Mucosa of descending colon (tissue), 3 donors: ENCODE measurements around the gene CGNL1. TPM values are rescaled to one million over a fixed set of nuclear protein-coding genes. Genes with fewer than 3 reads are reported as not detected.

ENCODE experiments used
- ATAC-seq: fragments of 200-7000 bp; cut with Tn5 transposase; one replicate; pipeline ENCODE4 v1.9.1; 2020; ENCODE audit warnings: mild to moderate bottlenecking, moderate library complexity
- DNase-seq, 3 donors: peaks; one replicate each; pipeline ENCODE4 v3.0.0-alpha.2; 2020
- H3K36me3 ChIP-seq: fragments of 200-600 bp; one replicate; pipeline ENCODE4 v1.8.0; 2021; ENCODE audit warnings: low read depth, mild to moderate bottlenecking
- H3K4me1 ChIP-seq: fragments of 200-600 bp; one replicate; pipeline ENCODE4 v1.8.0; 2021; ENCODE audit warnings: low read depth, mild to moderate bottlenecking
- H3K4me3 ChIP-seq: fragments of 200-600 bp; one replicate; pipeline ENCODE4 v1.8.0; 2021; ENCODE audit warnings: mild to moderate bottlenecking
- H3K9me3 ChIP-seq: fragments of 200-600 bp; one replicate; pipeline ENCODE4 v1.8.0; 2021; ENCODE audit warnings: mild to moderate bottlenecking
- intact Hi-C, 2 donors: fragments of 100-400 bp; cut with DNase I in 1 of 2; cut with micrococcal nuclease in 1 of 2; formaldehyde crosslinking; loops; one replicate each; pipeline versions ENCODE4 v1.11.0 to v1.11.1; 2022; cut with DNase I, micrococcal nuclease
- total RNA-seq, 3 donors: library from RNA; stranded (reverse); fragmentation: NEBNext Ultra II Directional in 2 of 3; extraction: Animal tissue kit (Norgen Biotek cat#: 25700) in 2 of 3; gene quantifications; one replicate each; pipeline versions ENCODE4 v1.2.1 to v1.2.4, GENCODE V29; 2021 to 2023
- TF ChIP-seq, protein P1 (sequence below): fragments of 200-600 bp; IDR thresholded peaks from one replicate; pipeline ENCODE4 v1.8.0; 2022; ENCODE audit warnings: antibody characterized with exemption, mild to moderate bottlenecking
- donor health status: DM: no; HTN: no; CAD: no; lungs with moderate emphysema.
- donor health status: DM: no; HTN: no; CAD: no.
- donor health status: DM: no; HTN: yes; CAD: no.

The CGNL1 gene
- total RNA-seq, 3 donors from 2014 or later: 3.3 to 4.5 (median 3.9) TPM

- intact Hi-C loops: no loop called here
- no peak overlapping the region for H3K4me3 ChIP-seq
- peaks cover 3% of the 10 kb centered on the region for H3K4me1 ChIP-seq
- H3K36me3 ChIP-seq: no peaks in the 10 kb centered on the region
- TF ChIP-seq, protein P1, sequence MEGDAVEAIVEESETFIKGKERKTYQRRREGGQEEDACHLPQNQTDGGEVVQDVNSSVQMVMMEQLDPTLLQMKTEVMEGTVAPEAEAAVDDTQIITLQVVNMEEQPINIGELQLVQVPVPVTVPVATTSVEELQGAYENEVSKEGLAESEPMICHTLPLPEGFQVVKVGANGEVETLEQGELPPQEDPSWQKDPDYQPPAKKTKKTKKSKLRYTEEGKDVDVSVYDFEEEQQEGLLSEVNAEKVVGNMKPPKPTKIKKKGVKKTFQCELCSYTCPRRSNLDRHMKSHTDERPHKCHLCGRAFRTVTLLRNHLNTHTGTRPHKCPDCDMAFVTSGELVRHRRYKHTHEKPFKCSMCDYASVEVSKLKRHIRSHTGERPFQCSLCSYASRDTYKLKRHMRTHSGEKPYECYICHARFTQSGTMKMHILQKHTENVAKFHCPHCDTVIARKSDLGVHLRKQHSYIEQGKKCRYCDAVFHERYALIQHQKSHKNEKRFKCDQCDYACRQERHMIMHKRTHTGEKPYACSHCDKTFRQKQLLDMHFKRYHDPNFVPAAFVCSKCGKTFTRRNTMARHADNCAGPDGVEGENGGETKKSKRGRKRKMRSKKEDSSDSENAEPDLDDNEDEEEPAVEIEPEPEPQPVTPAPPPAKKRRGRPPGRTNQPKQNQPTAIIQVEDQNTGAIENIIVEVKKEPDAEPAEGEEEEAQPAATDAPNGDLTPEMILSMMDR: no peak
- H3K9me3 ChIP-seq: no peaks in the 10 kb centered on the region
- DNase-seq (no peak), ATAC-seq (no peak)
Measured at GRCh38 chr15:57517030-57517671, 140.8 kb downstream of the CGNL1 start.

DNA sequence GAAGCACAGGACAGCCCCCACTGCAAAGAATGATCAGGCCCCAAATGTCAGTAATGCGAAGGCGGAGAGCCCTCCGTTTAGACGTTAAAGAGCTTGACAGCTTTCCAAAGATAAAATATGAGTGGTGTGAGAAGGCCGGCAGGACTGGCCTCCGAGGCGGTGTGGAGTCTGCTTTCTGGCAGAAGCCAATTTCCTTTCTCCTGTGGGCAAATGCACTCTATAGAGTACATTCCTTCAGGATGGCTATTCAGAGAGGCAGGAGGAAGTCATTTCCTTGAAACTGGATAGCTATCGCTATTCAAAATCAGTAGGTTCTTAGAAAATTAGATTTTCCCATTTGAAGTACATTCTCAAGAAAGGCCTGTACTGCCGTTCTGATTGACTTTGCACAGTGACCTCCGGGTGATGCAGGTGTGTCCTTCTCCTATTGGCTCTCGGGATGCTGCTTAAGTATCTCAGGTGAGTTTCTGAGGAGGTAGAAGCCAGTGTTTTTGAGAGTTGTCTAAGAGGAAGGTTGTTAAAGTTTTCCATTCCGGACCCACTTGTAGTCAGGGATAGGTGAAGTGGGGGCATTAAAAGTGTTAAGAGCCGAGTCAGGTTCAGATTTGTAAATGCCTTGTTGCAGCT lies 142.6 kb downstream of the CGNL1 start:
- Histone ChIP-seq H3K36me3 (no peaks in the 10 kb centered on the region), H3K4me3 (no peak overlapping the region), H3K4me1 (peaks cover 3% of the 10 kb centered on the region), H3K9me3 (no peaks in the 10 kb centered on the region)
- intact Hi-C loops: no loop called here
- no peak for ATAC-seq
- TF ChIP-seq, protein P1: no peak
- no peak for DNase-seq

DNA sequence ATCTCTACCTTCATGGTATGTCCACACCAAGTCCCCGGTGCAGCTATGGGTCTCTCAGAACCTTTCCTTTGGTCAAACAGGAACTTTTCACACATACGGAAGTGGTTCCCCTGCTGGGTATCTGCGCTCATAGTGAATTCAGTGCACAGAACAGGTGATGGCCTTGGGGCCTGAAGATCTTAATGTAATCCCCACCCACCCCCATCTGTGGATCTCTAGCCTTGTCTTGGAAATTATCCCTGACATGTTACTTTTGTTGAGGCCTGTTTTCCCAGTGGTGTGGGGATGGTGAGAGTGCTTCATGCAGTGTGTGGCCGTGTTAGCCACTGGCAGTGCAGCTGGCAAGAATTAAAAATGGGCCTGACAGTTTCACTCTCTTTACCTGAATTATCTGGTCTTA lies 143.5 kb downstream of the CGNL1 start:
- Histone ChIP-seq H3K9me3 (no peaks in the 10 kb centered on the region), H3K4me3 (no peak overlapping the region), H3K4me1 (peaks cover 3% of the 10 kb centered on the region), H3K36me3 (no peaks in the 10 kb centered on the region)
- TF ChIP-seq, protein P1: no peak
- ATAC-seq: no peak
- intact Hi-C loops: no loop called here
- no peak for DNase-seq

DNA sequence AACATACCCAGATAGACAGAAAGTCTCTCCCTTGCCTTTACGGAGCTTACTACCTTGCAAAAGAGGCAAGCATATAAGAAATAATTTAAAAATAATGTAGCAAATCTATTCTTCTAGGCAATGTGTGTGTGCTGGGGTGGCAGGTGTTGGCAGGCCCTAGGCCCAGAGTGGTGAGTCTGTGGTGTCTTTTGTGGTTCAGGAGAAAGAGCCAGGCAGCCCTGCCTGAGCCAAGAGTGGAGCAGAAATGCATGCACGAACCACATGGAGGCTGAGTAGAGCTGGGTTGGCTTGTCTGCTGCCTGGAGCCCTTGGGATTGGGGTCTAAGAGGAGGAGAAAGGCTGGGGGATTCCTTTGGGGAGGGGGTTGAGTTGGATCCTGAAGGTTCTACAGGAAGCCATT lies 145.2 kb downstream of the CGNL1 start:
- Histone ChIP-seq H3K36me3 (no peaks in the 10 kb centered on the region), H3K9me3 (no peaks in the 10 kb centered on the region), H3K4me1 (peaks cover under 1% of the 10 kb centered on the region), H3K4me3 (no peak overlapping the region)
- DNase-seq (no peak), ATAC-seq (no peak)
- intact Hi-C loops: no loop called here
- TF ChIP-seq, protein P1: no peak

- no peak for DNase-seq
- intact Hi-C loops: no loop called here
- Histone ChIP-seq H3K4me1 (no peaks in the 10 kb centered on the region), H3K36me3 (no peaks in the 10 kb centered on the region), H3K9me3 (no peaks in the 10 kb centered on the region), H3K4me3 (no peak overlapping the region)
- peak; percentile 68 for ATAC-seq
- TF ChIP-seq, protein P1: no peak
Measured at GRCh38 chr15:57522148-57522547, 145.8 kb downstream of the CGNL1 start.
